Endodermal cell (in vitro differentiated cells): ENCODE data around the gene DTNB. TPM values are rescaled to one million over a fixed set of nuclear protein-coding genes. Genes with fewer than 3 reads are reported as not detected.

Source experiments
- DNase-seq: peaks from one replicate; pipeline ENCODE4 v3.0.0-alpha.2; 2017
- H3K27ac ChIP-seq: 2 replicates; pipeline ENCODE4 v1.5.1; 2013; ENCODE audit warnings: mild to moderate bottlenecking, low read depth, low read length, moderate library complexity
- H3K27me3 ChIP-seq: 2 replicates; pipeline ENCODE4 v1.6.1; 2013; ENCODE audit warnings: mild to moderate bottlenecking, low read length, moderate library complexity; ENCODE audit not compliant: insufficient read depth, control insufficient read depth, poor library complexity, severe bottlenecking
- H3K36me3 ChIP-seq: 2 replicates; pipeline ENCODE4 v1.7.0; 2013; ENCODE audit warnings: mild to moderate bottlenecking, low read length, moderate library complexity; ENCODE audit not compliant: control insufficient read depth, insufficient read depth
- H3K4me1 ChIP-seq: one replicate; pipeline ENCODE4 v1.7.0; 2013; ENCODE audit warnings: low read length; ENCODE audit not compliant: control insufficient read depth, insufficient read depth
- H3K4me3 ChIP-seq: 2 replicates; pipeline ENCODE4 v1.5.1; 2013; ENCODE audit warnings: mild to moderate bottlenecking, low read length, moderate library complexity
- H3K9ac ChIP-seq: 2 replicates; pipeline ENCODE4 v1.6.1; 2013; ENCODE audit warnings: mild to moderate bottlenecking, low read length, moderate library complexity; ENCODE audit not compliant: poor library complexity, severe bottlenecking; ENCODE audit errors: extremely low read depth
- H3K9me3 ChIP-seq: 2 replicates; pipeline ENCODE4 v1.6.1; 2013; ENCODE audit warnings: mild to moderate bottlenecking, low read length, moderate library complexity; ENCODE audit not compliant: control insufficient read depth
- H3K27ac Mint-ChIP-seq: 2 replicates; pipeline ENCODE4 v1.8.0; 2020; ENCODE audit warnings: mixed read lengths
- H3K27me3 Mint-ChIP-seq: 2 replicates; pipeline ENCODE4 v1.8.0; 2021; ENCODE audit warnings: mild to moderate bottlenecking, mixed read lengths; ENCODE audit not compliant: insufficient read depth
- H3K36me3 Mint-ChIP-seq: 2 replicates; pipeline ENCODE4 v1.8.0; 2020; ENCODE audit warnings: low read depth, mixed read lengths
- H3K4me1 Mint-ChIP-seq: 2 replicates; pipeline ENCODE4 v1.8.0; 2020; ENCODE audit warnings: mixed read lengths
- H3K4me3 Mint-ChIP-seq: 2 replicates; pipeline ENCODE4 v1.8.0; 2020; ENCODE audit warnings: mild to moderate bottlenecking, moderate library complexity, mixed read lengths
- H3K9me3 Mint-ChIP-seq: 2 replicates; pipeline ENCODE4 v1.8.0; 2020; ENCODE audit warnings: mild to moderate bottlenecking, mixed read lengths
- CTCF ChIP-seq: fragments of 200-600 bp; sonication (generic); conservative IDR thresholded peaks from 2 replicates; pipeline ENCODE4 v1.5.0; 2021; ENCODE audit warnings: antibody characterized with exemption, mild to moderate bottlenecking
- WGBS, 2 experiments: methylation state at CpG; one replicate each; pipeline versions ENCODE4 v1.1.5 to v1.1.7; 2013; ENCODE audit warnings: missing lambda C conversion rate in 2 of 2, mixed read lengths in 1 of 2; ENCODE audit not compliant: insufficient coverage in 1 of 2, insufficient read length in 1 of 2; 5-methylcytosine and 5-hydroxymethylcytosine counted together
- total RNA-seq, 2 donors: library from RNA; stranded (reverse); fragmentation: NEBNext Ultra II Directional in 1 of 2; extraction: Animal tissue kit (Norgen Biotek cat#: 25700) in 1 of 2; gene quantifications; 2 replicates in 1 of 2; 3 replicates in 1 of 2; pipeline ENCODE4 v1.2.1, GENCODE V29; 2021

The DTNB gene
- total RNA-seq, 2 donors from 2014 or later: 38.8 to 48.7 TPM

GRCh38 chr2:25411281-25411680 lies 262.1 kb downstream of the DTNB start:
- Histone ChIP-seq H3K27me3 (no peaks in the 10 kb centered on the region), H3K4me1 (no peaks in the 10 kb centered on the region), H3K9me3 (no peaks in the 10 kb centered on the region), H3K4me3 (no peak overlapping the region), H3K9ac (no peak overlapping the region), H3K36me3 (no peaks in the 10 kb centered on the region), H3K27ac (no peak overlapping the region)
- H3K27me3 Mint-ChIP-seq: no peaks in the 10 kb centered on the region
- 86 to 97% methylated on average over 3 to 7 of the region's 8 CpGs for WGBS, 2 experiments
- no peak overlapping the region for H3K27ac Mint-ChIP-seq
- DNase-seq: no peak
- TF ChIP-seq CTCF: no peak
- peaks cover 18% of the 10 kb centered on the region for H3K36me3 Mint-ChIP-seq
- H3K4me3 Mint-ChIP-seq: no peak overlapping the region
- H3K4me1 Mint-ChIP-seq: no peaks in the 10 kb centered on the region
- no peaks in the 10 kb centered on the region for H3K9me3 Mint-ChIP-seq

DNA sequence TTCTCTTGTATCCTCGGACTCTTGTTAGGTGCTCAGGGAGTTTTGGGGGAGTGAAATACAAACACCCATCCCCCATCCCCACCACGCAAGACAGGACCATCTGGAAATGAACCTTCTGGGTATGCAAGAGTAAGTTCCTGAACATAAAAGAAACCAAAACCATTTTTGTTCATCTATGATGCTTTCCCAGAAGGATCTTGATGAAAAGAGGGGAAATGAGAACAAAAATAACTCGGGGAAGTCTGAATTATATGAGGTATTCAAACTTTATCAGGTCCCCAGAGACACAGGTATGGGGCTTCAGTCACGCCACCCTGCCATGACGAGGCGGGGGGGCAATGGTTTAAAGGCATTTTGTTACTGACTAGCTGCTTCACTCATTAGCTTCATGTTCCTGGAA lies 263.0 kb downstream of the DTNB start:
- H3K27ac Mint-ChIP-seq: no peak overlapping the region
- no peak for TF ChIP-seq CTCF
- H3K4me3 ChIP-seq: no peak overlapping the region
- 90 to 100% methylated on average over 1 to 6 of the region's 6 CpGs for WGBS, 2 experiments
- no peaks in the 10 kb centered on the region for H3K4me1 Mint-ChIP-seq
- H3K36me3 ChIP-seq: no peaks in the 10 kb centered on the region
- H3K36me3 Mint-ChIP-seq: peaks cover 18% of the 10 kb centered on the region
- DNase-seq: no peak
- no peak overlapping the region for H3K4me3 Mint-ChIP-seq
- H3K27ac ChIP-seq: no peak overlapping the region
- no peak overlapping the region for H3K9ac ChIP-seq
- no peaks in the 10 kb centered on the region for H3K9me3 ChIP-seq
- H3K9me3 Mint-ChIP-seq: no peaks in the 10 kb centered on the region
- H3K27me3 Mint-ChIP-seq: no peaks in the 10 kb centered on the region
- no peaks in the 10 kb centered on the region for H3K27me3 ChIP-seq
- no peaks in the 10 kb centered on the region for H3K4me1 ChIP-seq

GRCh38 chr2:25409468-25409867 lies 263.9 kb downstream of the DTNB start:
- H3K4me3 ChIP-seq: no peak overlapping the region
- Mint-ChIP-seq H3K4me1 (no peaks in the 10 kb centered on the region), H3K36me3 (peaks cover 18% of the 10 kb centered on the region), H3K27ac (no peak overlapping the region), H3K4me3 (no peak overlapping the region), H3K9me3 (no peaks in the 10 kb centered on the region), H3K27me3 (no peaks in the 10 kb centered on the region)
- H3K4me1 ChIP-seq: no peaks in the 10 kb centered on the region
- H3K27me3 ChIP-seq: no peaks in the 10 kb centered on the region
- TF ChIP-seq CTCF: no peak
- no peaks in the 10 kb centered on the region for H3K9me3 ChIP-seq
- no peak for DNase-seq
- WGBS, 2 experiments: 88 to 92% methylated on average over 3 of the region's 3 CpGs
- no peak overlapping the region for H3K27ac ChIP-seq
- no peaks in the 10 kb centered on the region for H3K36me3 ChIP-seq
- no peak overlapping the region for H3K9ac ChIP-seq
